ENCODE results near the gene EXOC3L4. TPM values are rescaled to one million over a fixed set of nuclear protein-coding genes. Genes with fewer than 3 reads are reported as not detected.
"Not testable (repeated sequence)": the region's sequence is repeated elsewhere in the genome, so short reads cannot be mapped to it uniquely, and the experiment has no call there.

EXOC3L4 gene
- total and polyA plus RNA-seq, 2 donors, result 0.79 to 3.2 TPM

GRCh38 chr14:103155010-103155409 lies 60.5 kb downstream of the EXOC3L4 start:
- 33% methylated on average over 6 of the region's 6 CpGs for WGBS
- H3K36me3 ChIP-seq (ENCODE audit: insufficient read depth), result no peaks in the 10 kb centered on the region
- H3K4me1 ChIP-seq (ENCODE audit: insufficient read depth), result no peaks in the 10 kb centered on the region
- DNase-seq (ENCODE audit: extremely low spot score), result no peak
- no peak overlapping the region for H3K4me3 ChIP-seq (ENCODE audit: low read depth, low read length)
- no peak overlapping the region for H3K27ac ChIP-seq (ENCODE audit: low read depth)

- H3K36me3 ChIP-seq (ENCODE audit: insufficient read depth); H3K4me3 ChIP-seq (ENCODE audit: low read depth, low read length); H3K4me1 ChIP-seq (ENCODE audit: insufficient read depth); DNase-seq (ENCODE audit: extremely low spot score); H3K27ac ChIP-seq (ENCODE audit: low read depth): not testable (repeated sequence)
- WGBS, result 90% methylated on average over 12 of the region's 12 CpGs
Measured at GRCh38 chr14:103155416-103155815, 60.9 kb downstream of the EXOC3L4 start.

- H3K4me1 ChIP-seq (ENCODE audit: insufficient read depth), result no peaks in the 10 kb centered on the region
- no peak overlapping the region for H3K27ac ChIP-seq (ENCODE audit: low read depth)
- no peaks in the 10 kb centered on the region for H3K36me3 ChIP-seq (ENCODE audit: insufficient read depth)
- 89% methylated on average over 9 of the region's 9 CpGs for WGBS
- no peak overlapping the region for H3K4me3 ChIP-seq (ENCODE audit: low read depth, low read length)
- no peak for DNase-seq (ENCODE audit: extremely low spot score)
Measured at GRCh38 chr14:103155826-103156394, 61.4 kb downstream of the EXOC3L4 start.

- no peaks in the 10 kb centered on the region for H3K4me1 ChIP-seq (ENCODE audit: insufficient read depth)
- no peaks in the 10 kb centered on the region for H3K36me3 ChIP-seq (ENCODE audit: insufficient read depth)
- 79% methylated on average over 21 of the region's 21 CpGs for WGBS
- no peak overlapping the region for H3K27ac ChIP-seq (ENCODE audit: low read depth)
- no peak for DNase-seq (ENCODE audit: extremely low spot score)
- H3K4me3 ChIP-seq (ENCODE audit: low read depth, low read length), result no peak overlapping the region
Measured at GRCh38 chr14:103156651-103157378, 62.3 kb downstream of the EXOC3L4 start.

- H3K4me3 ChIP-seq (ENCODE audit: low read depth, low read length), result no peak overlapping the region
- DNase-seq (ENCODE audit: extremely low spot score), result no peak
- no peak overlapping the region for H3K27ac ChIP-seq (ENCODE audit: low read depth)
- WGBS, result 92% methylated on average over 19 of the region's 19 CpGs
- no peaks in the 10 kb centered on the region for H3K4me1 ChIP-seq (ENCODE audit: insufficient read depth)
- H3K36me3 ChIP-seq (ENCODE audit: insufficient read depth), result no peaks in the 10 kb centered on the region
Measured at GRCh38 chr14:103157969-103158368, 63.4 kb downstream of the EXOC3L4 start.

GRCh38 chr14:103158688-103159087 lies 64.2 kb downstream of the EXOC3L4 start:
- H3K27ac ChIP-seq (ENCODE audit: low read depth), result no peak overlapping the region
- no peak overlapping the region for H3K4me3 ChIP-seq (ENCODE audit: low read depth, low read length)
- 41% methylated on average over 1 of the region's 1 CpG for WGBS
- H3K36me3 ChIP-seq (ENCODE audit: insufficient read depth), result no peaks in the 10 kb centered on the region
- no peaks in the 10 kb centered on the region for H3K4me1 ChIP-seq (ENCODE audit: insufficient read depth)
- peak; percentile 23 for DNase-seq (ENCODE audit: extremely low spot score)

Other genes starting within 250 kb of the EXOC3L4 start
- 0.21 TPM for gene AMN, start 172.1 kb upstream of the EXOC3L4 start, total RNA-seq
- gene AMN, start 172.1 kb upstream of the EXOC3L4 start, polyA plus RNA-seq, result 1.0 TPM
- gene CDC42BPB, start 37.2 kb upstream of the EXOC3L4 start, total RNA-seq, result 74.4 TPM
- 68.9 TPM for gene CDC42BPB, start 37.2 kb upstream of the EXOC3L4 start, polyA plus RNA-seq
- not detected for gene LBHD2, start 10.5 kb upstream of the EXOC3L4 start, total RNA-seq
- gene LBHD2, start 10.5 kb upstream of the EXOC3L4 start, polyA plus RNA-seq, result not detected
- 45.7 TPM for gene TNFAIP2, start 28.7 kb downstream of the EXOC3L4 start, total RNA-seq
- 169 TPM for gene TNFAIP2, start 28.7 kb downstream of the EXOC3L4 start, polyA plus RNA-seq
- 128 TPM for gene EIF5, start 239.5 kb downstream of the EXOC3L4 start, total RNA-seq
- 177 TPM for gene EIF5, start 239.5 kb downstream of the EXOC3L4 start, polyA plus RNA-seq

Data from urinary bladder (tissue), 4 donors.